ENCODE measurements around the gene MTG1.
"Not testable (repeated sequence)": the region's sequence is repeated elsewhere in the genome, so short reads cannot be mapped to it uniquely, and the experiment has no call there.

The MTG1 gene

GRCh38 chr10:133358162-133358924, 35.6 kb upstream of the MTG1 start:
- in situ Hi-C loops (cut with MboI; ENCODE audit: low sequenced_read_pairs), result no loop called here

- in situ Hi-C loops (cut with MboI; ENCODE audit: low sequenced_read_pairs), result no loop called here
Observed at GRCh38 chr10:133358925-133359310, 35.0 kb upstream of the MTG1 start.

GRCh38 chr10:133359554-133359971, 34.4 kb upstream of the MTG1 start:
- in situ Hi-C loops (cut with MboI; ENCODE audit: low sequenced_read_pairs), result no loop called here

GRCh38 chr10:133359972-133360610, 33.9 kb upstream of the MTG1 start:
- in situ Hi-C loops (cut with MboI; ENCODE audit: low sequenced_read_pairs), result no loop called here

- in situ Hi-C loops (cut with MboI; ENCODE audit: low sequenced_read_pairs), result no loop called here
Observed at GRCh38 chr10:133361227-133361626, 32.7 kb upstream of the MTG1 start.

- in situ Hi-C loops (cut with MboI; ENCODE audit: low sequenced_read_pairs), result no loop called here
Observed at GRCh38 chr10:133361773-133362441, 32.0 kb upstream of the MTG1 start.

- in situ Hi-C loops (cut with MboI; ENCODE audit: low sequenced_read_pairs), result no loop called here
Observed at GRCh38 chr10:133362846-133363245, 31.1 kb upstream of the MTG1 start.

GRCh38 chr10:133364645-133365431, 29.1 kb upstream of the MTG1 start:
- in situ Hi-C loops (cut with MboI; ENCODE audit: low sequenced_read_pairs), result no loop called here

- in situ Hi-C loops (cut with MboI; ENCODE audit: low sequenced_read_pairs), result no loop called here
Observed at GRCh38 chr10:133365461-133366129, 28.4 kb upstream of the MTG1 start.

- in situ Hi-C loops (cut with MboI; ENCODE audit: low sequenced_read_pairs), result no loop called here
Observed at GRCh38 chr10:133366130-133366478, 27.9 kb upstream of the MTG1 start.

- in situ Hi-C loops (cut with MboI; ENCODE audit: low sequenced_read_pairs), result no loop called here
Observed at GRCh38 chr10:133366751-133367150, 27.2 kb upstream of the MTG1 start.

GRCh38 chr10:133367461-133367860, 26.5 kb upstream of the MTG1 start:
- in situ Hi-C loops (cut with MboI; ENCODE audit: low sequenced_read_pairs), result not testable (repeated sequence)

- in situ Hi-C loops (cut with MboI; ENCODE audit: low sequenced_read_pairs), result no loop called here
Observed at GRCh38 chr10:133368153-133368552, 25.8 kb upstream of the MTG1 start.

GRCh38 chr10:133370030-133370786, 23.7 kb upstream of the MTG1 start:
- in situ Hi-C loops (cut with MboI; ENCODE audit: low sequenced_read_pairs), result no loop called here

GRCh38 chr10:133372507-133372906, 21.4 kb upstream of the MTG1 start:
- in situ Hi-C loops (cut with MboI; ENCODE audit: low sequenced_read_pairs), result no loop called here

- in situ Hi-C loops (cut with MboI; ENCODE audit: low sequenced_read_pairs), result no loop called here
Observed at GRCh38 chr10:133373174-133374090, 20.5 kb upstream of the MTG1 start, which contains the start of gene ECHS1. Gene ECHS1, minus strand, starts transcription at chr10:133373354. Its CDS starts 21 bp downstream, at chr10:133373333.

- in situ Hi-C loops (cut with MboI; ENCODE audit: low sequenced_read_pairs), result no loop called here
Observed at GRCh38 chr10:133375357-133376115, 18.4 kb upstream of the MTG1 start.

GRCh38 chr10:133376183-133376582, 17.8 kb upstream of the MTG1 start:
- in situ Hi-C loops (cut with MboI; ENCODE audit: low sequenced_read_pairs), result not testable (repeated sequence)
